Naive B cell (primary cell): ENCODE results near the gene NEDD9. TPM values are rescaled to one million over a fixed set of nuclear protein-coding genes. Genes with fewer than 3 reads are reported as not detected.
A peak's percentile ranks its signal among the peaks of the same experiment; 100 is the strongest.

Experiments
- ATAC-seq, 2 donors: fragments of 150-1000 bp; cut with Tn5 transposase; 2 replicates each; pipeline ENCODE4 v1.10.0; 2021; ENCODE audit warnings: low read depth in 2 of 2, mild to moderate bottlenecking in 2 of 2, moderate library complexity in 2 of 2
- DNase-seq: peaks from one replicate; pipeline ENCODE4 v3.0.0; 2022
- H3K27ac Mint-ChIP-seq, 6 donors: one replicate each; pipeline ENCODE4 v1.8.0; 2020 to 2022; ENCODE audit warnings: mild to moderate bottlenecking in 6 of 6, mixed read lengths in 6 of 6, moderate library complexity in 5 of 6, inconsistent platforms in 2 of 6
- H3K27me3 Mint-ChIP-seq, 3 donors: one replicate each; pipeline ENCODE4 v1.8.0; 2021 to 2022; ENCODE audit warnings: mixed read lengths in 3 of 3, mild to moderate bottlenecking in 1 of 3
- H3K36me3 Mint-ChIP-seq, 2 donors: one replicate each; pipeline ENCODE4 v1.8.0; 2020 to 2022; ENCODE audit warnings: mixed read lengths in 2 of 2, inconsistent platforms in 1 of 2, mild to moderate bottlenecking in 1 of 2
- H3K4me1 Mint-ChIP-seq, 3 donors: one replicate each; pipeline ENCODE4 v1.8.0; 2020 to 2022; ENCODE audit warnings: mixed read lengths in 3 of 3, inconsistent platforms in 1 of 3, mild to moderate bottlenecking in 1 of 3, moderate library complexity in 1 of 3
- H3K4me3 Mint-ChIP-seq, 8 donors: one replicate each; pipeline ENCODE4 v1.8.0; 2020 to 2022; ENCODE audit warnings: mild to moderate bottlenecking in 8 of 8, mixed read lengths in 8 of 8, moderate library complexity in 8 of 8, inconsistent platforms in 2 of 8
- H3K9me3 Mint-ChIP-seq, 7 donors: one replicate each; pipeline ENCODE4 v1.8.0; 2020 to 2022; ENCODE audit warnings: mixed read lengths in 7 of 7, mild to moderate bottlenecking in 5 of 7, inconsistent platforms in 2 of 7, moderate library complexity in 1 of 7
- polyA plus RNA-seq, 6 donors: library from polyadenylated mRNA; unstranded; fragments of 300-500 nt; fragmentation: Illumina TruSeq; gene quantifications; one replicate each; pipeline ENCODE4 v1.2.3, GENCODE V29; 2021; ENCODE audit warnings: low read depth in 6 of 6

Gene NEDD9
- polyA plus RNA-seq, 6 donors from 2014 or later: 42.0 to 80.5 (median 48.1) TPM

DNA sequence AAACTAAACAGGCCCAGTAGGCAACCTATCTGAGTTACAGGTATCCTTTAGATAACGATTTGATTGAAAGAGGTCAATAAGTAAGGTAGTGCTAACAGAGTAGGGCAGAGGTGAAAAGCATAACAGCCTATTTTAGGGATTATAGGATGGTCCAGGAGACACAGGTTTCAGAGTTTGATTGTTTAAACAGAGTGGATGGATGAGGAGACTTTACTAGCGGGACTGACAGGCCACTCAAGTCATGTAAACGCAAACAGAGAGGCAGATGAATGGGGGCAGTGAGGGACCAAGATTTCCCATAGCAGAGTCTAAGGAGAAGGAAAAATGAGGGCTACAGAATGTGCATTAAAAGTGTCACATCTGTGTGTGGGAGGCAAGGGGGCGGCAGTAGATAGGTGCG is 4.8 kb downstream of the NEDD9 start:
- peaks cover 38 to 64% (median 62%) of the 10 kb centered on the region in 3 donors for H3K4me1 Mint-ChIP-seq
- peak overlapping the region in 2 of 6 donors; percentile 43 to 49 for H3K27ac Mint-ChIP-seq

DNA sequence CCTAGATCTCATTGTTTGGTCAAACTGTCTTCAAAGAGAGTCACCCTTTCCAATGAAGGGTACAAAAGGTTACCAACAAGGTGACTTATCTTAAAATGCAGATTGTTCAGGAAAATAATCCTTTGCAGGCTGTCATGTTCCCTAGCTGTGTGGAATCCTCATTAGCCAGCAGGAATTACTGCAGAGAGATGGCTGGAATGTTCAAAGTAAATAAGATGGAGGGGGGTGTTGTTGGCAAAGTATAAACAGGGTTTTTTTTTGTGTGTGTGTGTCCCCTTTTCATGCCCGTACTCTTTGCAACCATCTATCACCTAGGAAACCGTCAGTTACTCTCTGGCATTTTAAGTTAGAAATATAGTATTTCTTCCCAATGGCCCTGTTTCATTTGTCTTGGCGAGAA is 6.5 kb downstream of the NEDD9 start:
- peaks cover 0 to 4% of the 10 kb centered on the region in 2 donors for H3K36me3 Mint-ChIP-seq
- H3K4me1 Mint-ChIP-seq: peaks cover 40 to 56% (median 50%) of the 10 kb centered on the region in 3 donors
- DNase-seq (no peak), ATAC-seq (no peak)
- H3K9me3 Mint-ChIP-seq: no peaks in the 10 kb centered on the region
- H3K4me3 Mint-ChIP-seq: peak overlapping the region in 1 of 8 donors; percentile 25
- H3K27ac Mint-ChIP-seq: peak overlapping the region in 2 of 6 donors; percentile 4 to 60
- no peaks in the 10 kb centered on the region for H3K27me3 Mint-ChIP-seq

More for the DNA sequence above, 4.8 kb downstream of the NEDD9 start:
- H3K27me3 Mint-ChIP-seq: no peaks in the 10 kb centered on the region
- ATAC-seq (no peak), DNase-seq (no peak)
- no peaks in the 10 kb centered on the region for H3K9me3 Mint-ChIP-seq
- peaks cover 0 to 4% of the 10 kb centered on the region in 2 donors for H3K36me3 Mint-ChIP-seq
- no peak overlapping the region for H3K4me3 Mint-ChIP-seq

DNA sequence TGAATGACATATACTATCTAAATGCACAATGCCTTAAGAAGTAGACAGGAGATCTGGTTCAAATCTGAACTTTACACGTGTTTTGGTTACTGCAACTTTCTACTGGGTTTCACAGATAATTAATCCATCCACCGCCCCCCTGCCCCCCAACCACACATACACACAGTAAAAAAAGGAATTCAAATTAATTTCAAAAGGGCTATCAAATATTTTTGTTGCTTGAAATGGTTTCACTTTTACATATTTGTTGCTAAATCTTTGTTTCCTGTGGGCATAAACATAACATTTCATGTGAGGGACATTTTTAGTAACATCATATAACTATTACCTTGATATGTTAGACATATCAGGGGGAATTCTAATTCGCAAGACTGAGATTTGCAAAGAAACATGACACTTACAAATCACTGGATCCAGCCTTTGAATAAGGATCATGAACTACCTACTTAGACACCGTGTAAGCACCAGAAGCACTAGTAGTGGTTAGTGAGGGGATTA is 7.5 kb downstream of the NEDD9 start:
- peak overlapping the region in 6 of 8 donors; percentile 17 to 68 (median 50) for H3K4me3 Mint-ChIP-seq
- ATAC-seq: no peak
- DNase-seq: no peak
- no peaks in the 10 kb centered on the region for H3K27me3 Mint-ChIP-seq
- H3K36me3 Mint-ChIP-seq: peaks cover 0 to 11% of the 10 kb centered on the region in 2 donors
- H3K4me1 Mint-ChIP-seq: peaks cover 40 to 52% (median 49%) of the 10 kb centered on the region in 3 donors
- H3K9me3 Mint-ChIP-seq: no peaks in the 10 kb centered on the region
- peak overlapping the region in 5 of 6 donors; percentile 16 to 94 (median 65) for H3K27ac Mint-ChIP-seq

DNA sequence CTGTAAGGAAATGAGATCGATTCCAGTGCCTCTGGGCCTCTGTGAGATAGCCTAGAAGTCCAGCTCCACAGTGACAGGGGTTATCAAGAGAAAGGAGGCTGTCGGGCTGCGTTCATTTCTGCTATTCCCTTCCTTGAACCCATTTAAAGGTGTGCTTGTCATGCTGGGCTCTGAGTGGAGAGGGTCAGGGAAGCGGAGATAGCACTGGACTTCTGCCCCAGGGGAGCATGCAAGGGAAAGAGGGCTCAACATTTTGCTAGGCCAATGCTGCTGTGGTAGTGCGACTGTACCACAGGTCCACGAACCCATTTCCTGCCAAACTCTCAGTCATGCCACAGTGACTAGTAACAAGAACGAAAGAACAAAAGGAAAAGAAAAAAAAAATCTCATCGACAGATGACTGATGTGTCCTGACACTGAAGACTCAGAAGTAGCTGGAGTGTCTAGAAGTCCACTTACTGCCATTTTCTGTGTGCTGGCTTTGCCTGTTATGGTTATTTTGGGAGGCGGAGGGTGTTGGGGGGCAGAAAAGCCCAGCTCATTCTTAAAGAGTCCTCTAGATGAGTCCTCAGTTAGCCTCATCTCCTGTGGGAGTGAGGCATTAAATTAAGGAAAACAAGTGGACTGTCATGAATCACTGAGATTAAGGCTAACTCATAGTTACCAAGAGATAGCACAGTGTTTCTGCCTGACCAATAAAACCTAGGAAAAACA is 8.1 kb downstream of the NEDD9 start:
- Mint-ChIP-seq H3K36me3 (peaks cover 0 to 15% of the 10 kb centered on the region in 2 donors), H3K27ac (peak overlapping the region; percentile 69 to 94 (median 86)), H3K4me3 (peak overlapping the region in 6 of 8 donors; percentile 26 to 68 (median 50)), H3K9me3 (no peaks in the 10 kb centered on the region), H3K4me1 (peaks cover 41 to 58% (median 49%) of the 10 kb centered on the region in 3 donors), H3K27me3 (no peaks in the 10 kb centered on the region)
- no peak for DNase-seq
- ATAC-seq: peak; percentile 55 to 64

DNA sequence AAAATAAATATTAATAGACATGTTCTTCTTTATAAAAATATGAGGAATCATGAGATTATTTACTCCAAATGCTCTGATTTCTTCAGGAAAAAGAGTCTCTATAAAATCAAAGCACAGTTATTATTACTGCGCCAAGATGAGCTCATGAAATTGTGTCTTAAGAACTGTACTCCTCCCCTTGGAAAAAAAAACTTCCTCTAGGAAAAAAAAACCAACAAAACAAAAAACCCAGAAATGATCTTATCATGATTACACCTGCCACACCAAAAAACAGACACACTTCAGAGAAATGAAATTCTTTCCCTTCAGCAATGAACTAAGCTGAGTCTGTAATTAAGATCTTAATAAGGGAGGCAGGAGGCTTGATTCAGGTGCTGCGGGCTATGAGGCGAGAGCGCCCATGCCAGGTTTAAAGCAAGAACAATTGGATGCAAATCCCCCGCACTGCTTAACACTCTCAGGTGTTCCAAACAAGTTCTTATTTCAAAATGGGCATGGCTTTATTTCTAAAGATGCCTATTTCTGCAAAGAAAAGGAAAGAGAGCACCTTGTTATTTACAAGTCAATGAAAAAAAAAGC is 9.1 kb downstream of the NEDD9 start:
- ATAC-seq: no peak
- H3K27ac Mint-ChIP-seq: peak overlapping the region; percentile 36 to 81 (median 56)
- H3K9me3 Mint-ChIP-seq: no peaks in the 10 kb centered on the region
- H3K36me3 Mint-ChIP-seq: peaks cover 2 to 21% of the 10 kb centered on the region in 2 donors
- no peaks in the 10 kb centered on the region for H3K27me3 Mint-ChIP-seq
- DNase-seq: no peak
- H3K4me1 Mint-ChIP-seq: peaks cover 49 to 67% (median 52%) of the 10 kb centered on the region in 3 donors
- peak overlapping the region in 2 of 8 donors; percentile 13 to 56 for H3K4me3 Mint-ChIP-seq

DNA sequence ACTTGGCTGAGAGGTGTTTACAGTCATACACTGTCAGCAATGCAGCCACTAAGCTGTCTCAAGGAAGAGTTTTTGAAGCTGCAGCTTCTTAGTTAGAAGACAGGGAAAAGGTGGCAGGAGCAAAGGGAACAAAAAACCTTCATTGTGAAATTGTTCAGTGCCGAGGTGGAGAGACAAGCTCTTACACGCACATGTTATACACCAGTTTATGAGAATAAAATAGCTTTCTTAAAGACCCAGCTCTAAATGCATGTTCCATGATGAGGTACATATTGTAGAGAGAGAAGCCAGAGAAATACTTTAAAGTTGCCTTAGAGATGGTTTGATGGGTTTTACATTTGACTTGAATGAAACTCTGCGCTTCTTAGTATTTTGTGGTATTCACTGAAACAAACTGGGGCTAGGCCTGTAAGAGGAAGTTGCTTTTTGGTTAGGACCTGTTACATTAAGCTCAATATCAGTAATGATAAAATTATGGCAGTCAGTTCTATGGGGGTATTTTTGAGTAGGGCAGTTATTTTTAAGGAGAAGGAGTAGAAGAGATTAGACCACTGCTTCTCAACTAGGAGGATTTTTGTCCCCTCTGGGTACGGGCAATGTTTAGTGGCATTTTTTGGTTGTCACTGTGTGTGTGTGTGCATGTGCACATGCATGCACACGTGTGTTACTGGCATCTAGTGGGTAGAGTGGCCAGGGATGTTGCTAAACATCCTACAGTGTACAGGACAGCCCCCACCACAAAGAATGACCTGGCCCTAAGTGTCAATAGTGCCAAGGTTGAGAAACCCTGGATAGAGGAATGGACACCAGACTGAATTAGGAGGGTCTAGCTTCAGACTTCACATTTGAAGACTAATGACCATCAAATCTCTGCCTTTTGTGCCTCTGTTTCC is 9.8 kb downstream of the NEDD9 start:
- H3K4me1 Mint-ChIP-seq: peaks cover 49 to 66% (median 53%) of the 10 kb centered on the region in 3 donors
- ATAC-seq: no peak
- H3K9me3 Mint-ChIP-seq: no peaks in the 10 kb centered on the region
- H3K4me3 Mint-ChIP-seq: peak overlapping the region in 3 of 8 donors; percentile 0 to 39 (median 10)
- H3K36me3 Mint-ChIP-seq: peaks cover 8 to 26% of the 10 kb centered on the region in 2 donors
- peak overlapping the region in 2 of 6 donors; percentile 73 to 86 for H3K27ac Mint-ChIP-seq
- H3K27me3 Mint-ChIP-seq: no peaks in the 10 kb centered on the region
- DNase-seq: no peak

DNA sequence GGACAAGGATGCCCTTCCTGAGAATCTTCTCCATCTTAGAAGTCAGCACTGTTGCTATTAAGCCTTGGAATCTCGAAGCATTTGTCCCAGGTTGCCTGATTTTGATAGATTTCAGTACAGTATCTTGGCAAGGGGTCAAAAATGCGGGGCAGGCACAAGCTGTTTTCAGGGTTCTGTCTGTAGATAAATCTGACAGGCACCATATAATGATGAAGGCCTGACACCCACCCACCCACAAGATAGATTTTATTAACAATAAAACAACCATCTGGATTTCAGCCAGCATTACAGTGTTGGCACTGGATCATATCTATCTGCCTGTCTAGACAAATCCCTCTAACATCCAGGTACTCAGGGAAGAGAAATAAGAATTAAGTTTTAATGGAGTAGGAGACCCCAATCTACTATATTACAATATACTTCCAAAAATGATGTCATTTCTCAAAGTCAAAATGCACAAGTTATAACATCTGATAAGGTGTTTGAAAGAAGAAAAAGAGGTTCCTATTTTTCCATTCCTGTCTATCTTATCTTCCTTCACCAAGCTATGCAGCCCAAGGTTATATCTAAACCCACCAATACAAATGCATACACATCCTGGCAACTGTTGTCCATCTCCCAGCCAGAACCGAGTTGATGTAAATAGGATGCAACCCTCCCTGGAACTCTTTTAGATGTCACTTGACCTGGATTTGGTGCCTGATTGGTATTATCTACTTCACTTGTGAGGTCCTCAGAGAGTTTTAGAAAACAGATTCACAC is 10.7 kb downstream of the NEDD9 start:
- DNase-seq: no peak
- Mint-ChIP-seq H3K27me3 (no peaks in the 10 kb centered on the region), H3K36me3 (peaks cover 8 to 26% of the 10 kb centered on the region in 2 donors), H3K4me3 (no peak overlapping the region), H3K4me1 (peaks cover 47 to 63% (median 53%) of the 10 kb centered on the region in 3 donors), H3K9me3 (no peaks in the 10 kb centered on the region), H3K27ac (peak overlapping the region in 2 of 6 donors; percentile 13 to 73)
- no peak for ATAC-seq

DNA sequence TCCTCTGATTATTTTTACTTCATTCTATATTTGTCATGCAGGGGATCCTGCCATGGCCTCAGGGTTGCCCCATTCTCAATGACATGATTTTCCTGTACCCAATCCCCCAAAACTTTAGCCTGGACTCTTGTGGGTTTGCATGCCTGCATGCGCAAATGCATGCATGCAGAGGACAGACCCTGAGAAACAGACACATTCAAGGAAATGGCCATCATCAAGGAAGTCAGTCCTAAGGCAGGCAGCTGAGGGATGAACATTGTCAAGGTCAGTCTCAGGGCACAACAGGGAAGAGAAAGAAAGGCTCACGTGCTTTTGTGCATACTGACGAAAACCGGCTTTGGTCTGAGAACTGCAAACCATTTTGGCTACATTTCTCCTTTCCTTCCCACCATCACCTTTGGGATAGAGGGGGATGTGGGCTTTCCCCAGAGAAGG is 13.1 kb downstream of the NEDD9 start:
- DNase-seq (no peak), ATAC-seq (no peak)
- H3K9me3 Mint-ChIP-seq: no peaks in the 10 kb centered on the region
- no peaks in the 10 kb centered on the region for H3K27me3 Mint-ChIP-seq
- peaks cover 38 to 58% (median 40%) of the 10 kb centered on the region in 3 donors for H3K4me1 Mint-ChIP-seq
- H3K4me3 Mint-ChIP-seq: no peak overlapping the region
- H3K36me3 Mint-ChIP-seq: peaks cover 14 to 30% of the 10 kb centered on the region in 2 donors
- peak overlapping the region in 1 of 6 donors; percentile 50 for H3K27ac Mint-ChIP-seq

DNA sequence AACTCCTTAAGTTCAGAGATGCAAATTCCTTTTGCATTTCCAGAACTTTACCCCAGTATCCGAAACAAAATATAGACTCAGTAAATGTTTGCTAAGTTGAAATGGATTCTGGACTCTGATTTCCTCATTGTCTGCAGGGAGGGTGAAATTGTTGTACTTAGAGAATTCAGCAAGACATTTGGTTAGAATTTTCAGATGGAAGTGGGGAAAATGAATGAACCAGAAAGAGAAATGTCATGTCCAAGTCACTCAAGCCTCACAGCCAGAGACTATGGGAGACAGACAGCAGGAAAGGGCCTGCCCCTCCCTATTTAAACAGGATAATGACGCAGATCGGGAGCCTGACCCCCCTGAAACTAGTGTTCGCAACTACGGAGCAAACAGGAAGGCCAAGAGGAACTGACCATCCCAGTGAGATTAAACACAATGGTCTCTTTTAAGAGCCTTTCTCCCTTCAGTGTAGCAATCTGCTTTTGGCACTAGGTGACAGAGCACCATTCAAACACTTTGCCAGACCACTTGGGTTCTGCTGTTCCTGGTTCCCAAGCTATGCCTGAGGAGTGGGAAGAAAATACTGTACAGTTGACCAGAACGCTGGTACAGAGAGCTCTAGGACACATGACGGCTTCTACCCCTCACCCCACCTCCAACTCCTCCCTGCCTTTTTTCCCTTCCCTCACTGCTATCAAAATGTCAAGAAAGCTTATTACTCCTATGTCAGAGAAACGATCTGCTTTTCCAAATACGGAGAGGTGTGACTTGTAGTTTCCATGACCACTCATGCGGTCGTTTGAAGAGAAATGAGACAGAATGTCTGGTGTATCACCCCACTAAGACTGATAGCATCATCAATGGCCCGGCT is 13.7 kb downstream of the NEDD9 start:
- Mint-ChIP-seq H3K27ac (peak overlapping the region in 5 of 6 donors; percentile 2 to 77 (median 5)), H3K27me3 (no peaks in the 10 kb centered on the region), H3K4me1 (peaks cover 31 to 51% (median 36%) of the 10 kb centered on the region in 3 donors), H3K36me3 (peaks cover 14 to 30% of the 10 kb centered on the region in 2 donors), H3K9me3 (no peaks in the 10 kb centered on the region), H3K4me3 (no peak overlapping the region)
- ATAC-seq: no peak
- DNase-seq: no peak

DNA sequence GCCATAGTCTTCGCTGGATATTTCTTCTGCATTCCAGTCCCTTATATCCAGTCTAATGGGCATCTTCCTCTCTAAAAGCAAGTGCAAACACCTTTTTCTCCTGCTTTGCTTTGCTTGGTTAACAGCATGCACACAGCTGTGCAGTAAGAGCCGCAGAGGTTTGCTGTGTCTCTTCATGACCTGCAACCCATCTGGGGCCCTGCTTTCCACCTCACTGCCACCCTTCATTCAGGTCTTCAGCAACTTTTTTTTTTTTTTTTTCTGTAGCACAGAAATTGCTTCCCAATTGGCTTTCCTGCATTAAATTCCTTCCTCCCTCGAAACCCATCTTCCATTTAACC is 14.4 kb downstream of the NEDD9 start:
- Mint-ChIP-seq H3K36me3 (peaks cover 21 to 35% of the 10 kb centered on the region in 2 donors), H3K4me1 (peaks cover 29 to 44% (median 33%) of the 10 kb centered on the region in 3 donors), H3K27me3 (no peaks in the 10 kb centered on the region), H3K9me3 (no peaks in the 10 kb centered on the region), H3K27ac (peak overlapping the region in 3 of 6 donors; percentile 9 to 77 (median 17)), H3K4me3 (no peak overlapping the region)
- ATAC-seq: no peak
- no peak for DNase-seq

DNA sequence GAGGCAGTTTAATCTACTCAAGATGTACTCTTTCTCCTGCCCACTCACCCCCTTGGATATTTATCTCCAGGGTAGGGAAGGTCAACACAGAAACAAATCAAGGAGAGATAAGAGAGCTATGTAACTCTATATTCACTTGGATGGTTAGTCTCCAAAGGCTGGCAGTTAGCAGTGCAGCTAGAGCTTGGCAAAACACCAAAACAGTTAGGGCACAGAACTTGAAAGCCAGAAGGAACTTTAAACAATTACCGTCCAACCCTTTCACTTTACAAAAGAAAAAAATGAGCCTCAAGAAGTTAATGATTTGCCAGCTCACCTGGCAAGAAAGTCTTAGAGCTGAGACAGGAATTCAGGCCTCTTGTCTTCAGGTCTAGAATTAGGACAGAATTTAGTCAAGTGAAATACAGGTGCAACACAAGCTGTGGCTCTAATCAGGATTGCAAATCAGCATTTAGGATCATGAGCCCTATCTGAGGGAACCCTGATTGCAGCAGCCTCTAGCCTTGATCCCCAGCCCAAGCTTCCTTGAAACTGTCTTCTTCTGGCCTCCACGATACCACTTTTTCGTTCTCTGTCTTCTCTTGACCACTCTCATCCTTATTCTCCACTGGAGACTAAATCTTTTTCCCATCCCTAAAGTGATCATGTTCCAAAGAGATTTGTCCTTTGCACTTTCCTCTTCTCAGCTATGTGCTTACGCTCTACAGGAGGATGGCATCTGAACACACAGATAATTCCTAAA is 14.9 kb downstream of the NEDD9 start:
- no peak for ATAC-seq
- Mint-ChIP-seq H3K4me3 (no peak overlapping the region), H3K9me3 (no peaks in the 10 kb centered on the region), H3K27me3 (no peaks in the 10 kb centered on the region), H3K36me3 (peaks cover 27 to 38% of the 10 kb centered on the region in 2 donors), H3K4me1 (peaks cover 27 to 43% (median 28%) of the 10 kb centered on the region in 3 donors), H3K27ac (peak overlapping the region in 4 of 6 donors; percentile 9 to 77 (median 43))
- DNase-seq: no peak
